GM21576 (cell line): ENCODE measurements around the gene TRMT10A.
"Not testable (repeated sequence)": the region's sequence is repeated elsewhere in the genome, so short reads cannot be mapped to it uniquely, and the experiment has no call there.

Experiments used
- ATAC-seq: cut with Tn5 transposase; IDR thresholded peaks from one replicate; pipeline ENCODE4 v1.9.1; 2021; ENCODE audit warnings: mild to moderate bottlenecking, moderate library complexity; ENCODE audit not compliant: unreplicated experiment

TRMT10A gene

GRCh38 chr4:99564921-99565320, 1.1 kb upstream of the TRMT10A start:
- no peak for ATAC-seq

- no peak for ATAC-seq
Observed at GRCh38 chr4:99552872-99553271, 11.0 kb downstream of the TRMT10A start.

GRCh38 chr4:99540277-99540939, 23.4 kb downstream of the TRMT10A start:
- ATAC-seq = no peak

GRCh38 chr4:99537674-99538073, 26.2 kb downstream of the TRMT10A start:
- no peak for ATAC-seq

- no peak for ATAC-seq
Observed at GRCh38 chr4:99536848-99537247, 27.0 kb downstream of the TRMT10A start.

- ATAC-seq = no peak
Observed at GRCh38 chr4:99536271-99536670, 27.6 kb downstream of the TRMT10A start.

- not testable (repeated sequence) for ATAC-seq
Observed at GRCh38 chr4:99534699-99535098, 29.1 kb downstream of the TRMT10A start.

- ATAC-seq = no peak
Observed at GRCh38 chr4:99529956-99530355, 33.9 kb downstream of the TRMT10A start.

- ATAC-seq = no peak
Observed at GRCh38 chr4:99529228-99529627, 34.6 kb downstream of the TRMT10A start.

GRCh38 chr4:99518601-99519295, 45.1 kb downstream of the TRMT10A start:
- ATAC-seq = no peak

GRCh38 chr4:99510721-99511120, 53.1 kb downstream of the TRMT10A start, which contains the start of gene C4orf17:
C4orf17 (plus strand) TSS chr4:99511021; CDS start chr4:99513082, 2,061 bp downstream.
- no peak for ATAC-seq

- no peak for ATAC-seq
Observed at GRCh38 chr4:99507762-99508161, 56.1 kb downstream of the TRMT10A start.

GRCh38 chr4:99507349-99507748, 56.5 kb downstream of the TRMT10A start:
- no peak for ATAC-seq

GRCh38 chr4:99506781-99507180, 57.1 kb downstream of the TRMT10A start:
- ATAC-seq = no peak

GRCh38 chr4:99504804-99505502, 58.9 kb downstream of the TRMT10A start:
- no peak for ATAC-seq
